HG03103 (cell line): ENCODE results near the gene CDC42BPB.

Experiments
- ATAC-seq: cut with Tn5 transposase; IDR thresholded peaks from one replicate; pipeline ENCODE4 v1.9.1; 2021; ENCODE audit warnings: low read depth; ENCODE audit not compliant: unreplicated experiment

CDC42BPB gene

DNA sequence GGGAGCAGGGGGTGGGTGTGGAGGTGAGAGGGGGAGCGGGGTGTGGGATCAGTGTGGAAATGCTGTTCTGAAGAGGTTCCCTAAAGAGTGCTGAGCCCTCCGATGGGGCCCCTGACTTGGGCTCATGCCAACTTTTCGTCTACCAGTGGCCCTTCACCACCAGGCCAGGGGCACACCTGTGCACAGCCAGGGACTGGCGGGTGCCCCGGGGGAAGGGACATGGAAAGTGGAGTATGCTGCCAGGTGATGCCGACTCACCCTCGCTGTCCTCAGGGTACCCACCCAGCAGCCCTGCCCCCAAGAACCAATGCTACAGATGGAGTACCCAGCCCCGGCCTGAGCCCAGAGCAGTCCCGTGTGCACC, 108.7 kb downstream of the CDC42BPB start:
- ATAC-seq: no peak

- ATAC-seq: no peak
These were observed 109.8 kb downstream of the CDC42BPB start for GRCh38 chr14:102947321-102948103.

- no peak for ATAC-seq
These were observed 111.8 kb downstream of the CDC42BPB start for GRCh38 chr14:102945346-102946130.

GRCh38 chr14:102944448-102945330, 112.7 kb downstream of the CDC42BPB start:
- no peak for ATAC-seq

DNA sequence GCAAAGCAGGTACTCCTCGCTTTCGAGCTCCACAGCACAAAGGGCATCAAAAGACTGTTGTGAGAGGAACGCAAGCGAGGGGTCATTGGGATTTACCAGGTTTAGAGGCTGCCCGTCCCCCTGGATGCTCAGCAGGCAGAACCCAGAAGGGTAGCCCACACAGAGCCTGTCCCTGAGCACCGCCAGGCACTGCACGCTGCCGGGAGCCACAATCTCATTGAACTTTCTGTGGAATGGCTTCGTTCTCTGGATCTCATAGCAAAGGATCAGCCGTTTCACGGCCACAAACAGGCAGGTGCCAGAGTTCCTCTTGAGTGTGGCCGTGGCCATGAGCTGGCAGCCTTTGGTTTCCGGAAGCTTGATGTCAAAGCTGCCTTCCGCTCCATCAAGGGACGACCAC, 113.4 kb downstream of the CDC42BPB start:
- no peak for ATAC-seq

DNA sequence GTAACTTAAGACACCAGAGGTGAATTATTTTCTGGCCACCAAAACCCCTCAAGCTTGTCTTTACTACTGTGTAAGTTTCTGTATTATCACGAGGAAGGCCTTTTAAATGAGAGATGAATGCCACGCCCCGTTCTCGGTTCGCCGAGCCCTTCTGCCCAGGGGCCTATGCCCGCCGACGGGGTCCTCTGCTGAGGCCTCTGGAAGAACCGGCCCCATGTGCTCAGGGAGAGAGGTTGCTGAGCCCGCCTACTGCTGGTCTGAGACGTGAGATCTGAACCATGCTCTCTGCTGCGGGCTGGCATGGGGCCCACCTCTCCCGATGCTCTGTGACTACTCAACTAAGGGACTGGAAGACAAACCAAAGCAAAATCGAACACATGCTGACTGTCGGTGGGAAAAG, 113.9 kb downstream of the CDC42BPB start:
- no peak for ATAC-seq

DNA sequence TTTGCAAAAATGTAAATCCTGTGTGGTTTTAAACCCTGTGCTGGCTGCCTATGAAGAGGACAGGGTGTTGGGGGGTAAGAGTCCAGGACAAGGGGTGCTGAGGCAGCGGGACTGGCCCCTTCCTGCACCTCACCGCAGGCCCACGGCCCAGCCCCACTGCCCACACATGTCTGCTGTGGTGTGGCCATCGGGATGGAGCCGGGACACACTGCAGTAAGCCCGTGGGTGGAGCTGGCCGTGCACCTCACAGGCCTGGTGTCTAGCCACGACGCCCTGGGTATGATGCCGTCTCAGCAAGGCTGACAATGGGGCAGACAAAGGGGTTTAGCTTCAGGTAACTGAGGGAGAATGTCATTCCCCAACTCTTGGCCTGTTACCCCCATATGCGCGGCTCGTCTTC, 115.3 kb downstream of the CDC42BPB start:
- ATAC-seq: no peak

DNA sequence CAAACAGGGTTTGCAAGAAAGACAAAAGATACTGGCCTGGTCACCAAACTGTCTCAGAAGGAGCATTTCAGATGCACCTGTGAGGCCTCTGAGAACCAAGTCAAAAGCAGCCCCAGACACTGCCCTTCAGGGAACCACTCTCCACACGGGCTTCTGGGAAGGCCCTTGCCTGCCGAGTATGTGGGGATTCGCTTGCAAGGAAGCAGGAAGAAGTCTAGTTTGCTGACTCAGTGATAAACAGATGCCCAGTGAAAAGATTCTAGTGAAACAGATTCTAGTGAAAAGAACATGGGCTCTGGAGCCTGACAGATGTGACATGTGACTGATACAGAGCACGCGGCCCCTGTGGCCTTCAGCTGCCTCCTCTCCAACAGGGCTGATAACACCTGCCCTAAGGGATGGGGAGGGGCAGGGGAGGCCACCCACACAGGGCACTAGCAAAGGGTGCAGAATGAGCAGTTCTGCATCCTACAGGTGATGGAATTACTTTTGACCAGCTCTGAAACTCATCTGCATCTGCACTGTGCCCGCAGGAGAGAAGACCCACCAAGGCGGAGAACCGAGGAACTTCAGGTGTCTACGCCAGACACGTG, 115.8 kb downstream of the CDC42BPB start:
- ATAC-seq: no peak

DNA sequence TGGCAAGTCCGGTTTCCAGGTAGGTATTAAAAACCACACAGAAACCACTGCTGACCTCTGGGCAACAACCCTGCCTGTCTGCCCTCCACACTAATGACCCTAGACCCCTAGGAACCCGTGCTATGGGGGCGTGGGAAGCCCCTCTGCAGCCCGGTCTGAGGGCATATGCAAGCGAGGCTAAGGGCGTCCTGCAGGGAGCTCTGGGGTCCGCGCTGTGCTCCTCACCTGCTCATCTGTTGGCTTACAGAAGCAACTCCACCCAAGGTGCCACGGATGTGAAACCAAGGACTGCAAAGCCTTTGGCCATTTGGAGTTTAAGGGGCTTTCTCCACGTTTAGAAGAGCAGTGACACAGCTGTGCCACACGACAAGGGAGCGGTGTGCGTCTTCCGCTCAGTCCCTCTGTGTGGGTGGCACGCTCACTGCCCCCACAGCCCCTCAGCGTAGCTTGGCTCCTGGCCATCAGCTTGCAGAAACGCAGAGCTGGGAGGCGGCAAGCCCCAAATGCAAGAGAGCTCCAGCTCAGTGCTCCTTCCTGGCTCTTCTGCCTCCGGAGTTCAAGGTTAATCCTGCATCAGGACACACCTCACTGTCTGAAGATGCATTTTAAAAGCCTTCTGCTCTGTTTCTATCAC, 116.5 kb downstream of the CDC42BPB start:
- no peak for ATAC-seq

- ATAC-seq: no peak
These were observed 117.4 kb downstream of the CDC42BPB start for GRCh38 chr14:102939820-102940561.

DNA sequence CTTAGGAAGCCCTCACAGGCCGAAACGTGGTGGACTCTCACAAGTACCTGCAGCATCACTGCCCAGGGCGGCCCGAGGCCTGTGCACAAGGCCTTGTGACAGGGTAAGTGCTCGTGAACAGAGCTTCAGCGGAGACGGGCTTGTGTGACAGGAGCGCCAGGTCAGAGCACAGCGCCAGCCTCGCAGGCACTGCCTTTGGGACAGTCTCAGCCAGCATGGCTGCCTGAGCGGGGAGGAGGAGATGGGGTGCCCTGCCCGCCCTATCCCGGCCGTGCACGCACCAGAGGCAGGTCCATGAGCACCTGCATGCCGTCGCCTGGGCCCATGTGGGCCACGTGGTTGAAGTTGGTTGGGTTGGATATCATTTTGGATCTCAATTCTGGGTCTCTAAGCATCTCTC, 118.0 kb downstream of the CDC42BPB start:
- no peak for ATAC-seq

- no peak for ATAC-seq
These were observed 119.2 kb downstream of the CDC42BPB start for GRCh38 chr14:102938191-102938590.

DNA sequence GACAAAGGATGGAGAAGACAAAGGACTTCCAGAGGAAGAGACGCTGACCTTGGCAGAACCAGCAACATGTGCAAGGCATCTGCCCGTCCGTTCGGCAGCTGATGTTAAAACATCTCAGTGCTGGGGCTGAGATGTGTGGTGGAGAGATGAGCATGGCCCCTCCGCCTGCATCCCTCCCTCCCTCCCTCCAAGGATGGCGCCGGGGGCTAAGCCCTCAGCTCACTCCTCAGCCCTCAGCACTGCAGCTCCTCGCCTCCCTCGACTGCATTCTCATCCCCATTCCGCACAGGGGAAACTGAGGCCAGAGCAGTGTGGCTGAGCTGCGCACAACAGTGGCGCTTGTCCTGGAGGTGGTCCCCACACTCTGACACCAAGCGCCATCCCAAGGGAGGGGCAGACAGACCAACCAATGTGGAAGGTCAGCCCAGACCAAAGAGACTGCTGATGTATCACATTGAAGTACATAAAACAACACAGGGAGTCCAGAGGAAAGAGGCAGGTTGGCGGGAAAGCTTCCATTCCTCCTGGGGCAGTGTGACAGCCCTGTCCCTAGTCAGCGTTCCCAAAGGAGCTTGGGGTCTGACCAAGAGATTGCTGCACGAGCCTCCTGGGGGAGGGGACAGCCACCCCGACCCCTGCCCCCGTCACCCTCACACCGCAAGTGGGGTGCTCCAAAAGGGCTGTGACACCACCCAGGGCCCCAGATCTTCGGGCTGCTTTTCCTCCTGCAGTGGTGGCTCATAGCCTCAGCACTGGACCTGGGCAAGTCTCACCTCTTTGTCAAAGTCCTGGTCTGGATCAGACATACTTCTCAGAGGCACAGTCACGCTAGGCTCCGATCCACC, 119.8 kb downstream of the CDC42BPB start:
- ATAC-seq: no peak

- no peak for ATAC-seq
These were observed 121.6 kb downstream of the CDC42BPB start for GRCh38 chr14:102935756-102936155.

GRCh38 chr14:102933618-102934231, 123.6 kb downstream of the CDC42BPB start:
- ATAC-seq: no peak

- ATAC-seq: no peak
These were observed 124.7 kb downstream of the CDC42BPB start for GRCh38 chr14:102932484-102933248.

GRCh38 chr14:102931580-102932285, 125.6 kb downstream of the CDC42BPB start:
- ATAC-seq: no peak
